ENCODE data around the gene CHST5.

CHST5 gene

GRCh38 chr16:75572864-75573542 lies 37.1 kb upstream of the CHST5 start:
- no peak overlapping the region for H3K27ac ChIP-seq (replicated peaks)
- H3K4me3 ChIP-seq (replicated peaks; ENCODE audit: insufficient read depth, low read length) = no peak overlapping the region

DNA sequence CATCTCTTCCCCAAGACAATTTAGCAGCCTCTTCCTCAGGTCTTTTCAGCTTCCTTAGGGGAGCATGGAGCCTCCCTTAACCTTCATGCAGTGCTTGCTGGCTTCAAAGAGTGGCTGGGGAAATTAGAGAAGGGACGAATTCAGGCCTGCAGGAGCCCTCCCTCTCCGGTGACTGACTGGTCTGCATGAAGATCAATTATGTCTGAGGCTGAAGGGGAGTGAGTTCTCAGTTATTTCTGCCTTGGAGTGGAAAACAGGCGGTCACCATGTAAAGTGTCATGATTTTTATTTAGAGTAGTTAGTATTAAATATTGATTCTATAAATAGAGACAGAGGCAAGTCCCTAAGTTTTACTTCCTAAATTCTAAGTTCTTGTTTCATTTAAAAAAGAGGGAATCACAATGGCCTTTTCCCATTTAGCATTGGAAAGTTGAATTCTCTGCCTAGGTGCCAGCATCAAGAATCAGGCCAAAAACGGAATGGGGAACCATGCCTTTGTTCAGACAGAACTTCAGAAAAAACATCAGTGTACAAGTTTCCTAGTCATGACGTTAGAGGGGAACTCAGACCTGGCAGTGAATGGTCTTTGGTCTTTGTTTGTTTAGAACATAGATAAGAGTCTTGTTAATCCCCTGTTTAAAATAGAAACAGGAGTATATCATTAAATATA lies 34.6 kb upstream of the CHST5 start:
- Histone ChIP-seq H3K27me3 (ENCODE audit: insufficient read depth, poor library complexity, severe bottlenecking) (no peaks in the 10 kb centered on the region), H3K27ac (replicated peaks) (no peak overlapping the region), H3K4me3 (replicated peaks; ENCODE audit: insufficient read depth, low read length) (no peak overlapping the region)
- DNase-seq (ENCODE audit: low read depth in 1 of 2, low spot score in 1 of 2) = no peak
- TF ChIP-seq REST (IDR thresholded peaks at IDR 0.05; ENCODE audit: insufficient replicate concordance, low read depth) = no peak
- no peak for TF ChIP-seq SPI1 (IDR thresholded peaks at IDR 0.05; ENCODE audit: borderline replicate concordance, low read depth)
- no peak for TF ChIP-seq GABPA (IDR thresholded peaks at IDR 0.05; ENCODE audit: low read depth)
- TF ChIP-seq CTCF (IDR thresholded peaks at IDR 0.05; ENCODE audit: insufficient read depth, low read length) = no peak
- TF ChIP-seq POLR2AphosphoS5 (IDR thresholded peaks at IDR 0.05; ENCODE audit: low read depth) = no peak

More at GRCh38 chr16:75572864-75573542, 37.1 kb upstream of the CHST5 start:
- no peak for TF ChIP-seq SPI1 (IDR thresholded peaks at IDR 0.05; ENCODE audit: borderline replicate concordance, low read depth)
- H3K27me3 ChIP-seq (ENCODE audit: insufficient read depth, poor library complexity, severe bottlenecking) = no peaks in the 10 kb centered on the region
- no peak for DNase-seq (ENCODE audit: low read depth in 1 of 2, low spot score in 1 of 2)

GRCh38 chr16:75567911-75568310 lies 32.0 kb upstream of the CHST5 start:
- no peak for DNase-seq (ENCODE audit: low read depth in 1 of 2, low spot score in 1 of 2)
- Histone ChIP-seq H3K4me3 (replicated peaks; ENCODE audit: insufficient read depth, low read length) (no peak overlapping the region), H3K27ac (replicated peaks) (no peak overlapping the region), H3K27me3 (ENCODE audit: insufficient read depth, poor library complexity, severe bottlenecking) (no peaks in the 10 kb centered on the region)
- TF ChIP-seq SPI1 (IDR thresholded peaks at IDR 0.05; ENCODE audit: borderline replicate concordance, low read depth) (no peak), POLR2AphosphoS5 (IDR thresholded peaks at IDR 0.05; ENCODE audit: low read depth) (no peak), REST (IDR thresholded peaks at IDR 0.05; ENCODE audit: insufficient replicate concordance, low read depth) (no peak), GABPA (IDR thresholded peaks at IDR 0.05; ENCODE audit: low read depth) (no peak), CTCF (IDR thresholded peaks at IDR 0.05; ENCODE audit: insufficient read depth, low read length) (no peak)

- Histone ChIP-seq H3K27me3 (ENCODE audit: insufficient read depth, poor library complexity, severe bottlenecking) (no peaks in the 10 kb centered on the region), H3K27ac (replicated peaks) (no peak overlapping the region; the same call in 1 of the 2 replicates), H3K4me3 (replicated peaks; ENCODE audit: insufficient read depth, low read length) (peak overlapping the region; percentile 98)
- no peak for DNase-seq (ENCODE audit: low read depth in 1 of 2, low spot score in 1 of 2)
- TF ChIP-seq CTCF (IDR thresholded peaks at IDR 0.05; ENCODE audit: insufficient read depth, low read length) = no peak
- TF ChIP-seq GABPA (IDR thresholded peaks at IDR 0.05; ENCODE audit: low read depth) = no peak
- peak; percentile 92 for TF ChIP-seq REST (IDR thresholded peaks at IDR 0.05; ENCODE audit: insufficient replicate concordance, low read depth)
- TF ChIP-seq SPI1 (IDR thresholded peaks at IDR 0.05; ENCODE audit: borderline replicate concordance, low read depth) = no peak
- no peak for TF ChIP-seq POLR2AphosphoS5 (IDR thresholded peaks at IDR 0.05; ENCODE audit: low read depth)
Measured at GRCh38 chr16:75566758-75567255, 30.9 kb upstream of the CHST5 start.
